HTERT RPE-1 (cell line): ENCODE measurements around the gene LAMA4.

ENCODE experiments used
- in situ Hi-C: fragments of 300-500 bp; cut with MboI; formaldehyde crosslinking; loops from 4 replicates; pipeline ENCODE4 v1.14.3; 2020; ENCODE audit warnings: low sequenced_read_pairs

Gene LAMA4

GRCh38 chr6:112253841-112254816, at the start of gene LAMA4:
Gene LAMA4 (minus strand): TSS chr6:112254567. CDS start chr6:112254150, 417 bp downstream.
- in situ Hi-C loops = no loop called here

GRCh38 chr6:112302142-112302705, 47.9 kb upstream of the LAMA4 start:
- in situ Hi-C loops = no loop called here

- in situ Hi-C loops = no loop called here
These were observed 46.5 kb upstream of the LAMA4 start for GRCh38 chr6:112300896-112301295.

- in situ Hi-C loops = loop anchor here (25.0 kb wide), 1 partner anchor 112 kb away; no protein-coding TSS in a partner anchor
These were observed 44.5 kb upstream of the LAMA4 start for GRCh38 chr6:112298816-112299281.

GRCh38 chr6:112298021-112298745, 43.8 kb upstream of the LAMA4 start:
- in situ Hi-C loops = loop anchor here (25.0 kb wide), 1 partner anchor 111 kb away; no protein-coding TSS in a partner anchor

- in situ Hi-C loops = loop anchor here (25.0 kb wide), 1 partner anchor 109 kb away; no protein-coding TSS in a partner anchor
These were observed 42.3 kb upstream of the LAMA4 start for GRCh38 chr6:112296694-112297093.

- in situ Hi-C loops = loop anchor here (25.0 kb wide), 1 partner anchor 109 kb away; no protein-coding TSS in a partner anchor
These were observed 41.8 kb upstream of the LAMA4 start for GRCh38 chr6:112296122-112296521.

- in situ Hi-C loops = loop anchor here (25.0 kb wide), 1 partner anchor 104 kb away; no protein-coding TSS in a partner anchor
These were observed 36.9 kb upstream of the LAMA4 start for GRCh38 chr6:112291161-112291762.

- in situ Hi-C loops = loop anchor here (25.0 kb wide), 1 partner anchor 102 kb away; no protein-coding TSS in a partner anchor
These were observed 34.7 kb upstream of the LAMA4 start for GRCh38 chr6:112289038-112289566.

GRCh38 chr6:112288475-112288874, 34.1 kb upstream of the LAMA4 start:
- in situ Hi-C loops = loop anchor here (25.0 kb wide), 1 partner anchor 101 kb away; no protein-coding TSS in a partner anchor

GRCh38 chr6:112287577-112288225, 33.3 kb upstream of the LAMA4 start:
- in situ Hi-C loops = loop anchor here (25.0 kb wide), 1 partner anchor 100 kb away; no protein-coding TSS in a partner anchor

GRCh38 chr6:112286500-112287144, 32.3 kb upstream of the LAMA4 start:
- in situ Hi-C loops = loop anchor here (25.0 kb wide), 1 partner anchor 99 kb away; no protein-coding TSS in a partner anchor

- in situ Hi-C loops = loop anchor here (25.0 kb wide), 1 partner anchor 99 kb away; no protein-coding TSS in a partner anchor
These were observed 31.6 kb upstream of the LAMA4 start for GRCh38 chr6:112286010-112286409.

GRCh38 chr6:112284603-112285002, 30.2 kb upstream of the LAMA4 start:
- in situ Hi-C loops = loop anchor here (25.0 kb wide), 1 partner anchor 97 kb away; no protein-coding TSS in a partner anchor

GRCh38 chr6:112283621-112284020, 29.3 kb upstream of the LAMA4 start:
- in situ Hi-C loops = loop anchor here (25.0 kb wide), 1 partner anchor 96 kb away; no protein-coding TSS in a partner anchor

GRCh38 chr6:112281821-112282615, 27.7 kb upstream of the LAMA4 start:
- in situ Hi-C loops = loop anchor here (25.0 kb wide), 1 partner anchor 95 kb away; no protein-coding TSS in a partner anchor

GRCh38 chr6:112279031-112279935, 24.9 kb upstream of the LAMA4 start:
- in situ Hi-C loops = loop anchor here (25.0 kb wide), 1 partner anchor 92 kb away; no protein-coding TSS in a partner anchor
